GM23248 (cell line): ENCODE results near the gene STIM2. TPM values are rescaled to one million over a fixed set of nuclear protein-coding genes. Genes with fewer than 3 reads are reported as not detected.

Source experiments
- DNase-seq: peaks from one replicate; pipeline ENCODE4 v3.0.0-alpha.2; 2015
- H2AFZ ChIP-seq: fragments of 200-600 bp; sonication (generic); 2 replicates; pipeline ENCODE4 v1.6.1; 2016; ENCODE audit warnings: antibody characterized with exemption
- H3F3A ChIP-seq: fragments of 200-600 bp; sonication (generic); 2 replicates; pipeline ENCODE4 v1.6.1; 2016; ENCODE audit warnings: mild to moderate bottlenecking, antibody characterized with exemption, mixed run types; ENCODE audit not compliant: insufficient read depth
- H3K27ac ChIP-seq: fragments of 200-600 bp; sonication (generic); 2 replicates; pipeline ENCODE4 v1.5.1; 2016; ENCODE audit warnings: mild to moderate bottlenecking
- H3K27me3 ChIP-seq: fragments of 200-600 bp; sonication (generic); replicated peaks from 2 replicates; pipeline ENCODE4 v1.6.1; 2016; ENCODE audit warnings: mild to moderate bottlenecking; ENCODE audit not compliant: insufficient read depth
- H3K36me3 ChIP-seq: fragments of 200-600 bp; sonication (generic); 2 replicates; pipeline ENCODE4 v1.6.1; 2016; ENCODE audit warnings: low read depth, mild to moderate bottlenecking
- H3K4me1 ChIP-seq: fragments of 200-600 bp; sonication (generic); 2 replicates; pipeline ENCODE4 v1.6.1; 2016; ENCODE audit warnings: mild to moderate bottlenecking; ENCODE audit not compliant: insufficient read depth
- H3K4me2 ChIP-seq: fragments of 200-600 bp; sonication (generic); one replicate; pipeline ENCODE4 v1.6.1; 2016; ENCODE audit warnings: mild to moderate bottlenecking; ENCODE audit not compliant: unreplicated experiment
- H3K4me3 ChIP-seq: fragments of 200-600 bp; sonication (generic); 2 replicates; pipeline ENCODE4 v1.5.1; 2016; ENCODE audit warnings: mild to moderate bottlenecking
- H3K79me2 ChIP-seq: fragments of 200-600 bp; sonication (generic); 2 replicates; pipeline ENCODE4 v1.6.1; 2016; ENCODE audit warnings: mild to moderate bottlenecking; ENCODE audit not compliant: insufficient read depth
- H3K9ac ChIP-seq: fragments of 200-600 bp; sonication (generic); 2 replicates; pipeline ENCODE4 v1.6.1; 2016; ENCODE audit warnings: mild to moderate bottlenecking
- H3K9me2 ChIP-seq: fragments of 200-600 bp; sonication (generic); 2 replicates; pipeline ENCODE4 v1.6.1; 2016; ENCODE audit warnings: mixed run types, mild to moderate bottlenecking, moderate library complexity; ENCODE audit not compliant: insufficient read depth
- H3K9me3 ChIP-seq: fragments of 200-600 bp; sonication (generic); one replicate; pipeline ENCODE4 v1.6.1; 2017; ENCODE audit warnings: low read depth
- H4K20me1 ChIP-seq: fragments of 200-600 bp; sonication (generic); 2 replicates; pipeline ENCODE4 v1.6.0; 2016; ENCODE audit not compliant: insufficient read depth
- EZH2 ChIP-seq: fragments of 200-600 bp; sonication (generic); IDR thresholded peaks from 2 replicates; pipeline ENCODE4 v1.6.1; 2018; ENCODE audit warnings: antibody characterized with exemption, mild to moderate bottlenecking; ENCODE audit not compliant: insufficient read depth, poor library complexity, severe bottlenecking
- EZH2phosphoT487 ChIP-seq: fragments of 200-600 bp; sonication (generic); IDR thresholded peaks from 2 replicates; pipeline ENCODE4 v1.6.1; 2018; ENCODE audit warnings: antibody characterized with exemption, moderate library complexity, mild to moderate bottlenecking, low read depth; ENCODE audit not compliant: insufficient read depth
- WGBS, 2 experiments: methylation state at CpG; one replicate each; pipeline ENCODE4 v1.1.6; 2015 to 2017; ENCODE audit warnings: low lambda C conversion rate in 2 of 2, low coverage in 1 of 2; ENCODE audit errors: missing lambda C conversion rate in 2 of 2; 5-methylcytosine and 5-hydroxymethylcytosine counted together
- in situ Hi-C: fragments of 300-500 bp; cut with MboI; formaldehyde crosslinking; loops from 2 replicates; pipeline ENCODE4 v1.15.0; 2020
- polyA plus RNA-seq: library from polyadenylated mRNA; unstranded; fragments of >200 nt; fragmentation: Nextera tagmentation; extraction: Ambion mirVana; gene quantifications from 2 replicates; pipeline ENCODE4 v1.2.1, GENCODE V29; 2016
- total RNA-seq: library from RNA; depleted of rRNA; stranded (reverse); fragments of >200 nt; shearing (Covaris generic); gene quantifications from 2 replicates; pipeline ENCODE4 v1.2.3, GENCODE V29; 2014

STIM2 gene
- total and polyA plus RNA-seq, 2 experiments from 2014 or later: 10.8 to 13.8 TPM

- no peak overlapping the region for H3K4me2 ChIP-seq
- no peak overlapping the region for H3K4me3 ChIP-seq
- no peak for DNase-seq
- H4K20me1 ChIP-seq: no peaks in the 10 kb centered on the region
- H3F3A ChIP-seq: peaks cover 19% of the 10 kb centered on the region; the same call in 1 of the 2 replicates
- H2AFZ ChIP-seq: no peak overlapping the region
- no peak overlapping the region for H3K27ac ChIP-seq
- H3K9me3 ChIP-seq: no peaks in the 10 kb centered on the region
- no peaks in the 10 kb centered on the region for H3K36me3 ChIP-seq
- no peaks in the 10 kb centered on the region for H3K27me3 ChIP-seq
- no peak for TF ChIP-seq EZH2phosphoT487
- no peak for TF ChIP-seq EZH2
- no peaks in the 10 kb centered on the region for H3K79me2 ChIP-seq
- peaks cover 18% of the 10 kb centered on the region for H3K4me1 ChIP-seq
- H3K9ac ChIP-seq: no peak overlapping the region
- in situ Hi-C loops: loop anchor here (10.0 to 25.0 kb wide), 3 partner anchors 135 to 537 kb away; partner anchors contain the start of gene STIM2
- no peaks in the 10 kb centered on the region for H3K9me2 ChIP-seq
These were observed 139.0 kb downstream of the STIM2 start for GRCh38 chr4:26999689-27000088.

GRCh38 chr4:27000122-27000521 lies 139.5 kb downstream of the STIM2 start:
- Histone ChIP-seq H3F3A (peaks cover 24% of the 10 kb centered on the region; the same call in 1 of the 2 replicates), H3K27ac (no peak overlapping the region), H3K79me2 (no peaks in the 10 kb centered on the region), H3K4me3 (no peak overlapping the region), H4K20me1 (no peaks in the 10 kb centered on the region), H3K9me2 (no peaks in the 10 kb centered on the region), H3K9ac (no peak overlapping the region), H3K4me1 (peaks cover 23% of the 10 kb centered on the region), H3K36me3 (no peaks in the 10 kb centered on the region), H3K27me3 (no peaks in the 10 kb centered on the region), H3K4me2 (no peak overlapping the region), H3K9me3 (no peaks in the 10 kb centered on the region), H2AFZ (no peak overlapping the region)
- WGBS, 2 experiments: 100% methylated on average over 2 of the region's 2 CpGs
- in situ Hi-C loops: loop anchor here (10.0 to 25.0 kb wide), 3 partner anchors 135 to 538 kb away; partner anchors contain the start of gene STIM2
- no peak for DNase-seq
- TF ChIP-seq EZH2phosphoT487: no peak
- no peak for TF ChIP-seq EZH2

- TF ChIP-seq EZH2 (no peak), EZH2phosphoT487 (no peak)
- H2AFZ ChIP-seq: no peak overlapping the region
- 100% methylated on average over 1 of the region's 1 CpG for WGBS, 2 experiments
- no peak overlapping the region for H3K4me2 ChIP-seq
- no peaks in the 10 kb centered on the region for H3K79me2 ChIP-seq
- H3K4me1 ChIP-seq: peaks cover 30% of the 10 kb centered on the region
- H3F3A ChIP-seq: peaks cover 28% of the 10 kb centered on the region
- no peaks in the 10 kb centered on the region for H3K36me3 ChIP-seq
- H3K4me3 ChIP-seq: no peak overlapping the region
- H3K9ac ChIP-seq: no peak overlapping the region
- H3K27me3 ChIP-seq: no peaks in the 10 kb centered on the region
- in situ Hi-C loops: loop anchor here (10.0 to 25.0 kb wide), 3 partner anchors 136 to 539 kb away; partner anchors contain the start of gene STIM2
- DNase-seq: peak; percentile 7
- H3K9me2 ChIP-seq: no peaks in the 10 kb centered on the region
- no peaks in the 10 kb centered on the region for H3K9me3 ChIP-seq
- H3K27ac ChIP-seq: no peak overlapping the region
- H4K20me1 ChIP-seq: no peaks in the 10 kb centered on the region
These were observed 140.2 kb downstream of the STIM2 start for GRCh38 chr4:27000820-27001219.

GRCh38 chr4:27001398-27002164 lies 140.9 kb downstream of the STIM2 start:
- in situ Hi-C loops: loop anchor here (10.0 to 25.0 kb wide), 3 partner anchors 137 to 539 kb away; partner anchors contain the start of gene STIM2
- H3K36me3 ChIP-seq: no peaks in the 10 kb centered on the region
- DNase-seq: no peak
- peaks cover 37% of the 10 kb centered on the region for H3K4me1 ChIP-seq
- no peak overlapping the region for H3K27ac ChIP-seq
- no peaks in the 10 kb centered on the region for H4K20me1 ChIP-seq
- H3K9ac ChIP-seq: no peak overlapping the region
- peaks cover 36% of the 10 kb centered on the region for H3F3A ChIP-seq
- H3K9me2 ChIP-seq: no peaks in the 10 kb centered on the region
- TF ChIP-seq EZH2: no peak
- TF ChIP-seq EZH2phosphoT487: no peak
- WGBS, 2 experiments: 97 to 99% methylated on average over 4 of the region's 4 CpGs
- no peak overlapping the region for H3K4me3 ChIP-seq
- no peaks in the 10 kb centered on the region for H3K27me3 ChIP-seq
- no peak overlapping the region for H3K4me2 ChIP-seq
- H2AFZ ChIP-seq: no peak overlapping the region
- no peaks in the 10 kb centered on the region for H3K79me2 ChIP-seq
- no peaks in the 10 kb centered on the region for H3K9me3 ChIP-seq
